Measurements from ENCODE around the gene PCNA.

DNA sequence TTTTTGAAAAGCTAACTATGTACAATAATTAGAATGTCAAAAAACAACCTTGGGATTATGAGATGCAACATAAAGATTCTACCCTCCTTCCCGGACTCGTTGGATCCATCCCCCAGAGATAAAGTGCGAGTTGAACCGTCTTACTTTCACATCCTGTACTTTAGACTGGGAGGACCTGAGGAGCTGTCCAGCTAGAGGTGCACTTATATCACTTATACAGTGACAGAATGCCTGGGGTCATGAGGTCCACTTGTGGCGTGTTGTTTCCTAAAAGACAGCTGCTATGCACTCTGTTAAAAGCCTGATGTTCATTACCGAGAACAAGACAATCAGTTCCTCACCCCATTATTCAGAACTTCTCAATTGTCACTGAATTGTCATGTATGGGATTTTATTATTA, 9.1 kb upstream of the PCNA start:
- TF ChIP-seq CTCF (IDR thresholded peaks at IDR 0.05) (no peak), EP300 (IDR thresholded peaks at IDR 0.05) (no peak), POLR2AphosphoS5 (IDR thresholded peaks at IDR 0.05) (no peak)
